ENCODE data around the gene RUFY1.
"Not testable (repeated sequence)": the region's sequence is repeated elsewhere in the genome, so short reads cannot be mapped to it uniquely, and the experiment has no call there.

- not testable (repeated sequence) for TF ChIP-seq TAF1 (IDR thresholded peaks at IDR 0.05; ENCODE audit: borderline replicate concordance, low read depth, low read length); POLR2AphosphoS5 (IDR thresholded peaks at IDR 0.05; ENCODE audit: low read depth, low read length); POLR2A (IDR thresholded peaks at IDR 0.05; ENCODE audit: low read depth, low read length)
Observed at GRCh38 chr5:179501997-179502396, 48.4 kb upstream of the RUFY1 start.

Measured in GM12892 (cell line).